Measurements from ENCODE around the gene FAM50A.

Gene FAM50A

GRCh38 chrX:154463611-154464220, 19.8 kb downstream of the FAM50A start:
- in situ Hi-C loops (cut with MboI; ENCODE audit: low sequenced_read_pairs) = no loop called here

- in situ Hi-C loops (cut with MboI; ENCODE audit: low sequenced_read_pairs) = no loop called here
Measured at GRCh38 chrX:154464806-154465365, 20.9 kb downstream of the FAM50A start.

DNA sequence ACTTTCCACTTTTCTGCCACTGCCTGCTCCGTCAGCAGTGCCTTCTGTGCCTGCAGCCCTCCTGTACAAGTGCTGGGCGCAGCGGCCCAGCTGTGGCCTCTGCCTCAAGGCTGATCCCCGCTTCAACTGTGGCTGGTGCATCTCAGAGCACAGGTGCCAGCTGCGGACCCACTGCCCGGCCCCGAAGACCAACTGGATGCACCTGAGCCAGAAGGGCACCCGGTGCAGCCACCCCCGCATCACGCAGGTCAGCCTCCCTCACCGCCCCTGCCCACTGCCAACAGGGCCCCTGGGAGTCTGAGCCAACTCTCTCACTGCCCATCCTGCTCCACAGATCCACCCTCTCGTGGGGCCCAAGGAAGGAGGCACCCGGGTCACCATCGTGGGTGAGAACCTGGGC, 21.7 kb downstream of the FAM50A start:
- in situ Hi-C loops (cut with MboI; ENCODE audit: low sequenced_read_pairs) = no loop called here

- in situ Hi-C loops (cut with MboI; ENCODE audit: low sequenced_read_pairs) = no loop called here
Measured at GRCh38 chrX:154466036-154466435, 22.1 kb downstream of the FAM50A start.

DNA sequence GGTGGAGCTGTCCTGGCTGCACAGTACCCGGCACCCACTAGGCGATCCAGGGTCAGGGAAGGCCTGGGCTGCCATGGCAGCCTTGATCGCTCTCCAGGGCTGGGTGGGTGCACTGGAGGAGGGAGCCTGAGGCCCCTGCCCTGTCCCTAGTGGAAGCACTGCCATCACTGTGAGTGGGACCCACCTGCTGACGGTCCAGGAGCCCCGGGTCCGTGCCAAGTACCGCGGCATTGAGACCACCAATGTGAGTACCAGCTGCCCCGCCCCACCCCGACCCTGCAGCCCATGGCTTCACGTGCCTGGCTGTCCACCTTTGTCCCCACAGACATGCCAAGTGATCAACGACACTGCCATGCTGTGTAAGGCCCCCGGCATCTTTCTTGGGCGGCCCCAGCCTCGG, 23.0 kb downstream of the FAM50A start:
- in situ Hi-C loops (cut with MboI; ENCODE audit: low sequenced_read_pairs) = no loop called here

DNA sequence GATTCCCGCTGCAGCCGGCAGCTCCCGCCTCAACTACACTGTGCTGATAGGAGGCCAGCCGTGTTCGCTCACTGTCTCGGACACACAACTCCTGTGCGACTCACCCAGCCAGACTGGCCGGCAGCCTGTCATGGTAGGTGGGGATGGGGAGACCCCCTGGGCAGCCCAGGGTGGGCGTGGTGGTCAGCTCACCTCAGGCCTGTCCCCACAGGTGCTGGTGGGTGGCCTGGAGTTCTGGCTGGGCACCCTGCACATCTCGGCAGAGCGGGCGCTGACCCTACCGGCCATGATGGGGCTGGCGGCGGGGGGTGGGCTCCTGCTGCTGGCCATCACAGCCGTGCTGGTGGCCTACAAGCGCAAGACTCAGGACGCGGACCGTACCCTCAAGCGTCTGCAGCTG, 23.6 kb downstream of the FAM50A start:
- in situ Hi-C loops (cut with MboI; ENCODE audit: low sequenced_read_pairs) = no loop called here

DNA sequence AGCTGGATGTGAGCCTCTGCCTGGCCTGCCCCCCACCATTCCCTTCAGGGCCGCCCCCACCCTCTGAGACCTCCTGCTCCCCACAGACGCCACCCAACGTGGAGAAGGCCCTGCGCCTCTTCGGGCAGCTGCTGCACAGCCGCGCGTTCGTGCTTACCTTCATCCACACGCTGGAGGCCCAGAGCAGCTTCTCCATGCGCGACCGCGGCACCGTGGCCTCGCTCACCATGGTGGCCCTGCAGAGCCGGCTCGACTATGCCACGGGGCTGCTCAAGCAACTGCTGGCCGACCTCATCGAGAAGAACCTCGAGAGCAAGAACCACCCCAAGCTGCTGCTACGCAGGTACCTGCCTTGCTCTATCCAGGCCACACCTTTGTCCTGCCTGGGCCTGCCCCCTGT, 24.3 kb downstream of the FAM50A start:
- in situ Hi-C loops (cut with MboI; ENCODE audit: low sequenced_read_pairs) = no loop called here

- in situ Hi-C loops (cut with MboI; ENCODE audit: low sequenced_read_pairs) = no loop called here
Measured at GRCh38 chrX:154469114-154469513, 25.2 kb downstream of the FAM50A start.

DNA sequence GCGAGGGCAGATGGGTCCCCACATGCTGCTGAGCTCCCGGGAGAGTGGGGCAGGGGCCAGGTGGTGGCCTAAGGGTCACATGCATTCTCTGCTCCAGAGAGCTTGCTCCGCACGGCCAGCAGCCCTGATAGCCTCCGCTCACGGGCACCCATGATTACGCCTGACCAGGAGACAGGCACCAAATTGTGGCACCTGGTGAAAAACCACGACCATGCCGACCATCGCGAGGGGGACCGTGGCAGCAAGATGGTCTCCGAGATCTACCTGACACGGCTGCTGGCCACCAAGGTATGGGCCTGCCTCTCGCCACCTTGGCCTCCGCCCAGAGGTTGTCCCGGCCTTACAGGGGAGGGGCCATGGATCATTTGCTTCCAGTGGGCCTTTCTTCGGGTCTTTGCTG, 25.9 kb downstream of the FAM50A start:
- in situ Hi-C loops (cut with MboI; ENCODE audit: low sequenced_read_pairs) = no loop called here

GRCh38 chrX:154470434-154470833, 26.5 kb downstream of the FAM50A start:
- in situ Hi-C loops (cut with MboI; ENCODE audit: low sequenced_read_pairs) = no loop called here

DNA sequence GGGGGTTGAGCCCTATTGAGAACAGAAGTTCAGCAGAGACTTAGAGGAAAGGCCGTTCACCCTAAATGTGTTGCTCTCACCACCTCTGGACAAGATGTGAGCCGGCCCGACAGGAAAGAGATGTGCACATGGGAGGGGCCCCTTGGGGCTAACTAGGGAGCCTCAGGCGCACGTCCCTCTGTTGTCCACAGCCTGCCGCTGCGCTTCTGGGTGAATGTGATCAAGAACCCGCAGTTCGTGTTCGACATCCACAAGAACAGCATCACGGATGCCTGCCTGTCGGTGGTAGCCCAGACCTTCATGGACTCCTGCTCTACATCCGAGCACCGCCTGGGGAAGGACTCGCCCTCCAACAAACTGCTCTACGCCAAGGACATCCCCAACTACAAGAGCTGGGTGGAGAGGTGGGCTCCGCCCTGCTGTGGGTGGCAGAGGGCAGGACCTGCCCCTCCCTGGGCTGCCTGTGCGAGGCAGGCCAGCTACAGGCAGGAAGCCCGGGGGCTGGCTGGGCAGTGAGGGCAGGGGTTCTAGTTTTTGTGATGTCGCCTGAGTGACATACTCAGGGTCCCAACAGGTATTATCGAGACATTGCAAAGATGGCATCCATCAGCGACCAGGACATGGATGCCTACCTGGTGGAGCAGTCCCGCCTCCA, 27.1 kb downstream of the FAM50A start:
- in situ Hi-C loops (cut with MboI; ENCODE audit: low sequenced_read_pairs) = no loop called here

- in situ Hi-C loops (cut with MboI; ENCODE audit: low sequenced_read_pairs) = no loop called here
Measured at GRCh38 chrX:154471839-154472684, 28.1 kb downstream of the FAM50A start.

DNA sequence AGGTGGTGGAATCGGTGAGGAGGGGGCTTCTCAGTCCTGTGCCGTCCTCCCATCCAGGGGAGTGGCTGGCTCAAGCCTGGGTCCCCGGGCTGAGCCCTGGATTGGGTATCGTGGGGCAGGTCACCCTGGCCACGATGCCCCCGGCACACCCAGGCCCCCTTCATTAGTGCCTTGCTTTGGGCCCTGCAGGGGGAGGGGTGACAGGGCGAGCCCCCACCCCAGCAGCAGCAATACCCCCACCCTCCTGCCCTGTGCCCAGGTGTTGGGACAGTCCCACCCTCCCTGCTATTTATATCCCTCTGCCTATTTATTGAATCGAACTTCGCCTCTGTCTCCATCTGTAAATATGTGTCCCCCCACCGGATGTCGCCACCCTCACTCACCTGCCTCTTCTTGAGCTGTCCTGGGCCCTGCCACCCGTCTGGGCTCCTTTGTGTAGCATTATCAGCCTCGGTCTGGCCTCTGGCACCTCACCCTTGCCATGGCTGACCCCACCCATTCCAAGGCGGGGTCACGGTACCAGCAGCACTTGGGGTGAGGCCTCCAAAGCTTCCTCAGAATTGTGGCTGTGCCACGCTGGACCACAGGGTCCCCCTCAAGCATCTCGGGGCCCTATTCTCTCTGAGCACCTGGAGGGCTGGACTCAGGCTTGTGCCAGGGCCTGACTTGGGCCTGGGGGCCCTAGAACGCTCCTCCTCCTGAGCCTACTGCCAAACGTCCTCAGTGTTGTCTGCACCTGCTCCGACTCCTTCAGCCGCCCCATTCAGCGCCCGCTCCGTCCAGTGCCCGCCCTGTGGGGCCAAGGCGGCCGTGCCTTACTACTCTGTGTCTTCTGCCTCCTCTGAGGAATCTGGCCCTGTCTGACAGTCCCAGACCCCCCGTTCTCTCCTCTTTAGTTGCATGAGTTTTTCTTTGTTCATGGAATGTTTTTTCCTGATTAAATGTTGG, 29.0 kb downstream of the FAM50A start:
- in situ Hi-C loops (cut with MboI; ENCODE audit: low sequenced_read_pairs) = no loop called here

- in situ Hi-C loops (cut with MboI; ENCODE audit: low sequenced_read_pairs) = no loop called here
Measured at GRCh38 chrX:154473683-154474082, 29.7 kb downstream of the FAM50A start.

DNA sequence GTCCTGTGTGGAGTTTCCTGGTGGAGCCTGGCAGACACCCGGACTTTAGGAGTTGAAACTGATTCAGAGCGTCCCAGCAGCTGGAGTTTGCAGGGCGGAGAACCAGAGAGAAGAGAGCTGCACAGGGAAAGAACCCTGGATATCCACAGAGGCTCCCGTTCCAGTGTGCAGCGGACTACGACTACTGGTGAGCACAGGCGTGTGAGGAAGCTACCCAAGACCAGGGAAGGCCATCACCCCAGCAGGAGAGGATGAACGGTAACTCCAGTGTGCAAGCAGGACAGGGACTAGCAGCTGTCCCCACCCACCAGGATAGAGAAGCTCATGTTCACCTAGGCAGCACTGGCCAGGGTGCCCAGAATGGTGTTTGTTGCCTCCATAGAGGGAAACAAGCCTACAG, 32.9 kb downstream of the FAM50A start:
- in situ Hi-C loops (cut with MboI; ENCODE audit: low sequenced_read_pairs) = no loop called here

DNA sequence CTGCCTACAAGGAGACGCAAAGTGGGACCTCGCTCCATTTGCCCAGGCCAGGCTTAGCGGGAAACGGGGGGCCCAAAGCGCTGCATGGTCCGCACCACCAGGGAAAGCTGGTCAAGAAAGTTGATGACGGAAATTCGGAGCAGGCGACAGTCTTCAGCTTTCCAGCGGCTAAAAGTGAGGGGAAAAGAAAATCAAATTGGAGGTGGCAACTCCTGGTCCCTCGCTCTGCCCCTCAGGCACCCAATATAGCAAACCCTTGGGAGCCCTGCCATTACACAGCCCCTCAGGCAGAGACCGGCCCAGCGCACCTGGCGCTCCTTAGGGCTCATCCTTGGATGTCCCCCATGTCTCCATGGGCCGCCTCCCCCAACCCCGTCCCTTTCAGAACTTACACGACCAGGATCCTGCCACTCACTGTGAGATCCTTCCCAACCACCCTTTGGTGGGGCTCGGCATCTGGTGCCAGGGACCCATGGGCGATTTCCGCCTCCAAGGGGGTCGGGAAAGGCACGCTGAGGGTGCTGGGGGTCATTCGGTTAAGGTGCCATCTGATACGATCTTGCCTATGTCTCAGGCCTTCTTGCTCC, 34.0 kb downstream of the FAM50A start:
- in situ Hi-C loops (cut with MboI; ENCODE audit: low sequenced_read_pairs) = no loop called here

DNA sequence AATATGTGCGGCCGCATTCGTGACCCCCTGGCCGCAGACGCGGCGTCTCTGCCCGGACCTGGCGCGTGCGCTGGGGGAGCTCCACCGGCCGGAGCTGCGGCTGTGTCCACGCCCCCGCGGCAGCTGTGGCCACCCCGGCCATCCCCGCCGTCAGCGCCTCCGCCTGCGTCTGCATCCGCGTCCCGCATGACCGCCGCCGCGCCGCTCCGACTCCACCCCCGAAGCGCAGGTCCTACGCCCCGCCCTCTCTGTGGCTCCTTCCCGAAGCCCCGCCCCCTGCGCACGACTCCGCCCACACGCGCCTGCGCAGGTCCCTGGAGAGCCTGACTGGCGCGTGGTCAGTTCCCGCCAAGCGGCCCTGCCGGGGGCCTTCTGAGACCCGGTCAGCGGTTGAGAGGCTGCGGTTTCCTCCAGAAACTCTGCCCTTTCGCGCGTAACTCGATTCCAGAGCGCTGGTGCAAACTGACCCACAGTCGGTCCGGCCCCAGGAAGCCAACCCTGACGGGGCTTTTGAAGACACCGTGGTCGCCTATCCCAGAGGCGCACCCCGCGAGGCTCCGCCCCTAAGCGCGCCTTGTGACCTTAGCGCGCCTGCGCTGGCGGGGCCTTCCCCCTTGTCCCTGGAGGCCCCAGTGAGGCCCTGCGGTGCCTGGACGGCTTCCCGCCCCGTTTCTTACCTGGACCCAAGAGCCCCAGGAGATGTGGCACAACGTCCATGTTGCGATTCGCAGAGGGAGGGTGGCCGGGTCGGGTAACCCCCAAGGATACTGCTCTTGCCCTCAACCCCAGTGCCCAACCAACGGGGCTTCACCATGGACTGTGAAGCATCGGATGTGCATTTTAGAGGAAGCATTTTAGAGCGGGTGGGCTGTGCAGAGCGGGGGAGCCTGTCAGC, 35.0 kb downstream of the FAM50A start, which contains the start of gene LAGE3:
LAGE3 (minus strand) TSS at position 554 of the 895 bp plus-strand sequence; CDS start at position 188, 366 bp downstream.
- in situ Hi-C loops (cut with MboI; ENCODE audit: low sequenced_read_pairs) = no loop called here

DNA sequence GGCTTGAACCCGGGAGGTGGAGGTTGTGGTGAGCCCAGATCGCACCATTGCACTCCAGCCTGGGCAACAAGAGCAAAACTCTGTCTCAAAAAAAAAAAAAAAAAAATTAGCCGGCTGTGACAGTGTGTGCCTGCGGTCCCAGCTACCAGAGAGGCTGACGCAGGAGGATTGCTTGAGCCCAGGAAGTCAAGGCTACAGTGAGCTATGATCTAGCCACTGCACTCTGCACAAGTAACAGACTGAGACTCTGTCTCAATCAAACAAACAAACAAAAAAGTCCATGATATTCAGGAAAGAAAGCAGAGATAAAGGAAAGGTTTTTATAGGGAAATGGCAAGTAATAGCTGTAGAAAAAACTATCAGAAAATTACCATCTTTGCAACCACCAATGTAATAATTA, 37.3 kb downstream of the FAM50A start:
- in situ Hi-C loops (cut with MboI; ENCODE audit: low sequenced_read_pairs) = no loop called here

Data from HL-60/S4 (cell line).